GM23248 (cell line): ENCODE data around the gene RERE.

Experiments
- EZH2 ChIP-seq: fragments of 200-600 bp; sonication (generic); IDR thresholded peaks from 2 replicates; pipeline ENCODE4 v1.6.1; 2018; ENCODE audit warnings: antibody characterized with exemption, mild to moderate bottlenecking; ENCODE audit not compliant: insufficient read depth, poor library complexity, severe bottlenecking
- EZH2phosphoT487 ChIP-seq: fragments of 200-600 bp; sonication (generic); IDR thresholded peaks from 2 replicates; pipeline ENCODE4 v1.6.1; 2018; ENCODE audit warnings: antibody characterized with exemption, moderate library complexity, mild to moderate bottlenecking, low read depth; ENCODE audit not compliant: insufficient read depth

DNA sequence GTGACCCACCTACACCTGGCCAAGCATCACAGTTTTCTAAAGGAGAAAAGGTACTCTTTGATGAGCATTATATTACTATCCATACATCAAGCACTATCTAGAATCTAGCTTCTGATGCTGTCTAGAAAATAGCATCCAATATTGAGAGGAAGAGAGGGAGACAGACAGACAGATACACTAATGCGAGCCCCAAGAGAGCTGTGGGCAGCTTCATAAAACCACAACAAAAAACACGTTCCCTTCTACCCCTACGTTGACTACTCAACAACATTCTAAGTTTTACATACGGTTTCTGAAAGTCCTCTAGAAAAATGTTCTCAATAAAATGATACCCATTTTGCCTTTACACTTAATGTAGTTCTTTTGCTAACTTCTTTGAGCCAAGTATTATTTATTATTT lies 277.8 kb downstream of the RERE start:
- TF ChIP-seq EZH2phosphoT487 (no peak), EZH2 (no peak)
